ENCODE data around the gene WDR70.

DNA sequence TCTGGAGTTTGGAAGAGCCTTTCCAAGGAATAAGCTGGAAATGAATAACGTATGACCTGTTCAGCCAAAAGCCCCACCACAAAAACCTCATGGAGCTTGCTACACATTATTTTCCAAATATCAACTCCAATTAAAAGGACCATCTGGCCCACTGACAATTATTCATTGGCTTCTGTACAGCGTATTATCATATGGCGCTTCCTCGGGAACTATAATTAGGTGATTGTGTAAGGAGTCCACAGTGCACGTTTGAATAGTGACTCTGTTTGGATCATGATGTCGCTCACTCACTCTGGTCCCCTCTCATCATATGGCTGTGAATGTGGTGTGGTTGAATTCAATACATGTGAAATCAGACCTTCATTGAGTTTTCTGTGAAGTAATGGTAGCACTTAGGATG is 408.6 kb downstream of the WDR70 start:
- TF ChIP-seq, protein P1, sequence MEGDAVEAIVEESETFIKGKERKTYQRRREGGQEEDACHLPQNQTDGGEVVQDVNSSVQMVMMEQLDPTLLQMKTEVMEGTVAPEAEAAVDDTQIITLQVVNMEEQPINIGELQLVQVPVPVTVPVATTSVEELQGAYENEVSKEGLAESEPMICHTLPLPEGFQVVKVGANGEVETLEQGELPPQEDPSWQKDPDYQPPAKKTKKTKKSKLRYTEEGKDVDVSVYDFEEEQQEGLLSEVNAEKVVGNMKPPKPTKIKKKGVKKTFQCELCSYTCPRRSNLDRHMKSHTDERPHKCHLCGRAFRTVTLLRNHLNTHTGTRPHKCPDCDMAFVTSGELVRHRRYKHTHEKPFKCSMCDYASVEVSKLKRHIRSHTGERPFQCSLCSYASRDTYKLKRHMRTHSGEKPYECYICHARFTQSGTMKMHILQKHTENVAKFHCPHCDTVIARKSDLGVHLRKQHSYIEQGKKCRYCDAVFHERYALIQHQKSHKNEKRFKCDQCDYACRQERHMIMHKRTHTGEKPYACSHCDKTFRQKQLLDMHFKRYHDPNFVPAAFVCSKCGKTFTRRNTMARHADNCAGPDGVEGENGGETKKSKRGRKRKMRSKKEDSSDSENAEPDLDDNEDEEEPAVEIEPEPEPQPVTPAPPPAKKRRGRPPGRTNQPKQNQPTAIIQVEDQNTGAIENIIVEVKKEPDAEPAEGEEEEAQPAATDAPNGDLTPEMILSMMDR (IDR thresholded peaks at IDR 0.05), result no peak
- TF ChIP-seq POLR2A (IDR thresholded peaks at IDR 0.05), result no peak

All from Peyer's patch (tissue), 4 donors.